ENCODE data around the gene MTLN.
"Not testable (repeated sequence)": the region's sequence is repeated elsewhere in the genome, so short reads cannot be mapped to it uniquely, and the experiment has no call there.

Gene MTLN, protein sequence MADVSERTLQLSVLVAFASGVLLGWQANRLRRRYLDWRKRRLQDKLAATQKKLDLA

DNA sequence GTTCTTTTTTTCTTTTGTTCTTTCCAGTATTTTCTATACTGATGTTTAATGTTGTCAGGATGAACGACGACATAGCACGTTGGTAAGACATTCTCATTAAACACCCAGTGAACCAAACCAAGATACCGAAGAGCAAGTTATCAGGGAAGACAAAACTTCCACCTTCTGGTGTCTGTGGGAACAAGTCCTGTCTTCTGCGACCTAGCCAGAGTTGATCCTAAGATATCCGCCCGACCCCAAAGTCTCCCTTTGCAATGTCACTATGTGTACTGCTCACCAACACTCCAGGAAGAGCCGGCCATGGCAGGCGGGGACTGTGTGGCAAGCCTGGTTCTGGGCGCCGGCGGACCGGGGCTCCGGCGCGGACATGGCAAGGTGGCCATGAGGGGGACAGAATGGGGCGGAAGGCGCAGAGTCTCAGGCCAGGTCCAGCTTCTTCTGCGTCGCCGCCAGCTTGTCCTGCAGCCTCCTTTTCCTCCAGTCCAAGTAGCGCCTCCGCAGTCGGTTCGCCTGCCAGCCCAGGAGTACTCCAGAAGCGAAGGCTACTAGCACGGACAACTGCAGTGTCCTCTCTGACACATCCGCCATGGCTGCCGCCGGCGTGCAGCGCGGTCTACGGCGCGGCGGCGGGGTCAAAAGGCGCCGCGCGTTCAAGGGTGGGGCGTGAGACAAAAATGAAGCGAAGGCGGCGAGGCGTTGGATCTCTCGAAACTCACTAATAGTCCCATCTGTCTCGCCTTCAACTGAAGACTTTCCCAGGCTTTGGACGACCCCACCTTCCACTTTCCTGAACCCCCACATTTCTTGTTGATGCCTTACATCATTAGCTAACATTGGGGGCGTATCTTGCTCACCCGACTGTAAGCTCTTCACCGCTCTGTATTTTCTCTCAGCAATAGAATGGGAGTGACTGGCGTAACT, at the start of gene MTLN:
MTLN (minus strand) TSS at position 610 of the 921 bp plus-strand sequence; CDS start at position 588, 22 bp downstream.
- DNase-seq (ENCODE audit: low read depth), result peak; percentile 30

DNA sequence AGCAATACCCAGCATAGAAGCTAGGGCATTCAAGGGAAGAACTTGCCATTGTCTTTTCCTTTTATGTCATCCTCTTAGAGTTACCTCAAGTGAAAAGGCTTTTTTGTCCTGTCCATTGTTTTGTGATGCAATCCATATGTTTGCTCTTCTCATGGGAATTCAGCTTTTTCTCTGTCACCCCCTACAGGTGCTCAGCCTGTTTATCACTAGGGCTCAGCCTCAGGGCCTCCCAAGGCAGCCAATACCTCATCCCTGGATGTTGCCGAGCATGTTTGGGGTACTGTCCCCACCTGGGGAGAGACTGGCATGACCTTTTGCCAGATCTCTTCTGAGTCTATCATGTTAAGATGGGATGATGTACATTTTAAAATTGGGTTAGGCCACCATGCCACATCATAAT, 49.6 kb upstream of the MTLN start:
- not testable (repeated sequence) for DNase-seq (ENCODE audit: low read depth)

DNA sequence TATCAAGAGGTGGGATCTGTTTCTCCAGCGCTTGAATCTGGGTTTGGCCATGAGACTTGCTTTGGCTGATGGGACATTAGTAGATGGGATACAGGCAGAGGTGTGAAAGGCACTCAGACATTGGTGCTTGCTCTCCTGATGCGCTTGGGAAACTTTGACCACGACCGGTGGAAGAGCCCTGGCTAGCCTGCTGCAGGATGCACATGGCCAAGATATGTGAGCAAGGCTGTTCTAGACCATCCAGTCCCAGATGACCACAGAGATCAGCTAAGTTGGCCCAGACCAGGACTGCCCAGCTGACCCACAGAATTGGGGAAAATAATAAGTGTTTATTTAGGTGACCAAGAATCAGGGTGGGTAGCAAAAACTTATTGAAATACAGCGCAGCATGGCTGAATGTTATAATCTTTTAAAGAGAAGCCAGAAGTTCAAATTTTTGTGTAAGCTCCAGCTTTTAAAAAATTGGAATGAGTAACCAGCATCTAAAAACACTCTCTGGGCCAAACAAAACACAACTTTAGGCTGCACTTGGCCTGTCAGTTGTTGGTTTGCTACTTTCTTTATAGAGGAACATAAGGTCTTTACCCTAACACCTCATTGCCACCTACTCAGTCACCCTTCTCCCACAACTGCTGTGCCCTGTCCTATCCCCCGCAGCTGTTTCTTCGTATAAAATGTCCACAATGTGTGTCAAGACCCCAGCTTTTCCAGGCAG, 35.9 kb upstream of the MTLN start:
- not testable (repeated sequence) for DNase-seq (ENCODE audit: low read depth)

DNA sequence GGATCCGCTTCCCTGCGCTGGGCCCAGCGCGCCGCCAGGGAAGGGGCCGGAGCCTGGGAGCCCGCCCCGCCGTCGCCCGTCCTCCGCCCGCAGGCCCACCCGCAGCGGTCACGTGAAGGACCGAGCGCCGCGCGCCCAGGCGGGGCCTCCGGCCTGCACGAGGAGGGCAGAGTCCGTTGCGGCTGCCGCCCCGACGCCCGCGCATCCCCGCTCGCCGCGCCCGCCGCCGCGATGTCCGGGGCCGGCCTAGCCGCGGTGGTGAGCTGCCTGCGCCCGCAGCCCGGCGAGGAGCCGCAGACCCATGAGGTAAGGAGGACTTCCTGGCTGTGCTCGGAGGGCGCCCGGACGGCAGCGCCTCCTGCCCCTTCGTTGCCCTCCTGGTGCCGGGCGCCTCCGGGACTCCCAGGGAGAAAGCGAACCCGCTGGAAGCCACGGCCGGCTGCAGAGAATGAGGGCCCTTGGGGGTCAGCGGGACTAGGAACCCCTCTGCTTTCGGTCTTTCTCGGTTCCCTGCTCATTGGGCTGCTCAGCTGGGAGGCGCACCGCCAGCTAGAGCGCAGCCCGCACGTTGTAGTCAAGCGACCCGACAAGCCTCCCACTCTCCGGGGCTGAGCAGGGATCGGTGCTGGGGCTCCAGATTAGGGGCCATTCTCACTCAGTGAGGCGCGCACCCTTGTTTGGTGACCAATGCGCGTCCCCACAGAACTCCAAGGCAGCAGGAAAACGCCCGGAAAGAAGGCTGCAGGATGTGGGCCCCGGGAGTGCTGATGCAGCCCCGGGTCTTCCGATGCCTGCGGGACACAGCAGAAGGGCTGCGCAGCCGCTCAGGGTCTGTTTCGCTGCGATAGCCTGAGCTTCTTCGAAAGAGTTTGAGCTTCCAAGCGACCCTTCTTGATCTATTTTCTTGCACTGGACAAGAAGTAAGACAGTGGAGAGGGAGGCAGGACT, 33.4 kb upstream of the MTLN start:
- DNase-seq (ENCODE audit: low read depth), result not testable (repeated sequence)

DNA sequence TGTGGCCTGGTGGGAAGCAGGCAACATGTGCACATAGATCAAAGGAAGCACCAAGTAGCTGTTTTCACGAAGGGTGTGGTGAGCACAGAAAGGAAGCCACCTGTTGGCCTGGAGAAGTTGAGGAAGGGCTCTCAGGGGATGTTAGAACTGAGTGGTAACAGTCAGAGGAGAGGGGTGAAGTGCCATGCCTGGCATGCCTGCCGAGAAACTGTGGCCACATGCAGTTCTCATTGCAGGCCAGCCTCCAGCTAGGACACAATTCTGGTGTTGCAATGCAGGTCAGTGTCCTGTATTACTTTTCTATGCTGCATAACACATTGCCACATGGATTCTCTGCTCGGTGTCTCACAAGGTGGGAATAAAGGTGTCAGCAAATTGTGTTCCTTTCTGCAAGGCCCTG, 30.9 kb upstream of the MTLN start:
- DNase-seq (ENCODE audit: low read depth), result not testable (repeated sequence)

DNA sequence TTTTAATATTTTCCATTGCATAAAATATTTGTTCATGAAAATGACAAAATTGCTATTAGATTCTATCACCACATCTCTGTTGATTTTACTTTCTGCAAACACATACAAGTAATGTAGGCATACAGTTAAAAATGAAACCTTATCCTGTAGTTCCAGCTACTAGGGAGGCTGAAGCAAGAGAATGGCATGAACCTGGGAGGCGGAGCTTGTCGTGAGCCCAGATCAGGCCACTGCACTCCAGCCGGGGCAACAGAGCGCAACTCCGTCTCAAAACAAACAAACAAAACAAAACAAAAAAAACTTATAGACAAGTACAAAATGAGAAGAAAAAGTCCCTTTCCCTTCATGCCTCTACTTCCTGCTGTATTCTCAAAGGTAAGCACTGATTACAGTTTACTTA, 22.2 kb upstream of the MTLN start:
- not testable (repeated sequence) for DNase-seq (ENCODE audit: low read depth)

DNA sequence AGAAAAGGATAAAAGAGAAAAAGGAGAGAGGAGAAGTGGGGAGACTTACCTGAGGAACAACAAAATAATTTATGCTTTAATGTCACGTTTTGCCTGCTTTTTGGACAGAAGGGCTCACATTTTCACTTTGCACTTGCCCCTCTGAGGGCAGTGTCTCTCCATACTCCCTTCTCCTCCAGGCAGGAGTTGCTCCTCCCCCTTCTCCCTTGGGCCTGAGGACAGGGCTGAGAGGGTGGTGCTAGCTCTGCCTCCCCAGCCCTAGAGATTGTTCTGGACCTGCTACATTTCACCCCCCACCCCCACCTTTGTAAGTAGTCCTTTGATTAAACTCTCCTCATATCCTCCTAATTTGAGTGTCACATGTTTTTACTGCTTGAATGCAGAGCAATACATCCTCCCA, 17.5 kb upstream of the MTLN start:
- not testable (repeated sequence) for DNase-seq (ENCODE audit: low read depth)

DNA sequence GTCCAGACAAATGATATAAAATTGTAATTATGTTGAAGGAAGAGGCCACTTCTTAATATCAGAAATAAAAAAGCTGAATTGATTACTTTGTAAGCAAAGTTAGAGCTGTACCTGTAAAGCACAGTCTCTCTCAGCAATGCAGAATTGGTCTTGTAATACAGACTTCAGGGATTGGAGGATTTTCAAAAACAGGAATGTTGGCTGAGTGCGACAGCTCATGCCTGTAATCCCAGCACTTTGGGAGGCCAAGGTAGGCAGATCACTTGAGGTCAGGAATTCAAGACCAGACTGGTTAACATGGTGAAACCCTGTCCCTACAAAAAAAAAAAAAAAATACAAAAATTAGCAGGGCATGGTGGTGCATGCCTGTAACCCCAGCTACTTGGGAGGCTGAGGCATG, 10.3 kb upstream of the MTLN start:
- DNase-seq (ENCODE audit: low read depth), result not testable (repeated sequence)

DNA sequence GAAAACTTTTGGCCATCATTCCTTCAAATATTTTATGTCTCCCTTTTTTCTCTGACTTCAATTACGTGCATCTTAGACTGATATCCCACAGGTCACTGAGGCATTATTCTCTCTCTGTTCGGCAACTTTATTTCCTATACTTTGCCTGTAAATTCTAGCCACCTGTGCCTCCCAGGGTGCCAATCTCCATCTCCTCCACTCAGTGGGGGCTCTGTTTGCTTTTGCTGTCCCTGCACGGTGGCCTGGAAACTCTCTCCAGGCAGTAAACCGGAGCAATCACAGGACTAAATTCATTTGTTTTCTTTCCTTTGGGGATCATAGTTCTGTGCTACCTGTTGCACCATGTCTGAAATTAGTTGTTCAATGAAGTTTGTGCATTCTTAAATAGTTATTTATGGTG, 9.6 kb upstream of the MTLN start:
- DNase-seq (ENCODE audit: low read depth), result no peak

DNA sequence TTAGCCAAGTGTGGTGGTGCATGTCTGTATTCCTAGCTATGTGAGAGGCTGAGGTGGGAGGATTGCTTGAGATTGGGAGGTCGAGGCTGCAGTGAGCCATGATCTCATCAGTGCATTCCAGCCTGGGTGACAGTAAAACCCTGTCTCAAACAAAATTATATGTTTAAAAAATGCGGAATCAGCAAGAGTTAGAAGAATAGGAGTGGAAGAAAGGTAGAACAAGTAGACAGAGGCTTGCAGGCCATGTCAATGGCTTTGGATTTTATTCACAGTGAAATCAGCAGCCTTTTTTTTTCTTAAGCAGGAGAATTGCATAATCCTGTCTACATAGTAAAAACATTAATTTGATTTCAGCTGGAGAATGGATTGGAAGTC, 7.8 kb upstream of the MTLN start:
- DNase-seq (ENCODE audit: low read depth), result no peak

DNA sequence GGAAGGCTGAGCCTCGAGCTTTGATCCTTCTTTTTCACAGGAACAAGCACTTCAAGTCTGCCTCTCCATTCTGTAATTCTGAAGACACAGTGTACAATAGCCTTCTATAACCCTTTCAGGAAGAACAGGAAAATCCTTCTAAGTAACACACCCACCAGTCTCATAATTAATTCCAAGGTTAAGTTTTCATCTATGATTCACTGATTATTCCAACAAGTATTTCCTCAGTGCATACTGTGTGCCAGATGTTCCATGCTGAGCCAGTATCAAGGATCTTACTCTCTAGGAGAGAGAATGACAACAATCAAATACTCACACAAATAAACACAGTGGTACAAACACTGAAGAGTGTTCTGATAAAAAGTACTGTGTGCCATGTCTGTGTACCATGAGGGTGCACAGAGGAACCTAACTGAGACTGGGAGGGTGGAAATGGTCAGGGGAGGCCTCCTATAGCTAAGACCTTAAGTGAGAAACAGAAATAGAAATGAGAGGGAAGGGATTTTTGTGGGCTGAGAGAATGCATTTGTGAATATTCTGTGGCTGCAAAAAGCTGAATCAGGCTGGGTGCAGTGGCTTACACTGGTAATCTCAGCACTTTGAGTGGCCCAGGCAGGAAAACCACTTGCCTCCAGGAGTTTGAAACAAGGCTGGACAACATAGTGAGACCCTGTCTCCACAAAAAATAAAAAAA, 7.3 kb upstream of the MTLN start:
- DNase-seq (ENCODE audit: low read depth), result no peak

DNA sequence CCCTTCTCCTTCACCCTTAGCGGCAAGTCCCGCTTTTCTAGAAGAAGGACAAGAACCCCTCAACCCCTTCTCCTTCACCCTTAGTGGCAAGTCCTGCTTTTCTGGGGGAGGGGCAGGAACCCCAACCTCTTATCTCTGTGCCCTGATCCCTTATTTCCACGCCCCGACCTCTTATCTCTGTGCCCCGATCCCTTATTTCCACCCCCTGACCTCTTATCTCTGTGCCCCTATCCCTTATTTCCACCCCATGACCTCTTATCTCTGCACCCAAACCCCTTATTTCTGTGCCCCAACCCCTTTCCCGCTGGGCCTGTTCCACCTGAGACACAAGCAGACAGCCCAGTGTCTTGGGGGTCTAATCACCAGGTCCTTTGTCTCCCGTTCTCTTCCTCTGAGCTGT, 6.5 kb upstream of the MTLN start:
- not testable (repeated sequence) for DNase-seq (ENCODE audit: low read depth)

DNA sequence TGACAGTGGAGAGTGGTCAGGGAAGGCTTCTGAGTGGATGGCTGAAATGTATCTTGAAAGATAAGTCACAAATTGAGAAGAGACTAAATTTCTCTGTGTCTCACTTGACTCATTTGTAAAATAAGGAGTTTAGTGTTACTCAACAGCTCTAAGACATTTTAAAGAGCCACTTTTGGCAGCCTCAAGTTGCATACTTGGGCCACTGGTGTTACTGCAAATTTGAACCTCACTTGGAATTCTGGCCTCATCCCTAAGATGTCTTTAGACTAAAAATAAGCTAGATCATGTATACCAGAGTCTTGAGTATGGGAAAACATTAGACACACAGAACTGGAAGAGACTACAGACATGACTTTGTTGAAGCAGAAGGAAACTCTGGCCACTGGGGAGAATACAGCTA, 4.5 kb upstream of the MTLN start:
- no peak for DNase-seq (ENCODE audit: low read depth)

DNA sequence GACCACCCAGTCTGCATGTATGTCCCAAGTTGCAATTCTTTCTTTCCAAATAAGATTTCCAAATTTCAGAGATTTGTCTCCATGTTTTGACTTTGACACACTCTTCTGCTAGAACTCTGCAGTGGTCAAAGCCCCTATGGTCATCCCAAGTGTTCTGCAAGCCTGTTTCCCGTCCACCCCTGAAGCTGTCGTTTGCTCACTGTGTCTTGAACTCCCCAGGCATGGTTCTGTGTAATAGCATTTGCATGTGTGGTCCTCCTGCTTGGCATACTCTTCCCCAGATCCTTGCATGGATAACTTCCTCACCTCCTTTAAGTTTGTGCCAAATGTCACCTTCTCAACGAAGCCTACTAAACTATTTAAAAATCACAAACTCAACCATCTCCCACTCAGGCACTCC, 3.9 kb upstream of the MTLN start:
- no peak for DNase-seq (ENCODE audit: low read depth)

DNA sequence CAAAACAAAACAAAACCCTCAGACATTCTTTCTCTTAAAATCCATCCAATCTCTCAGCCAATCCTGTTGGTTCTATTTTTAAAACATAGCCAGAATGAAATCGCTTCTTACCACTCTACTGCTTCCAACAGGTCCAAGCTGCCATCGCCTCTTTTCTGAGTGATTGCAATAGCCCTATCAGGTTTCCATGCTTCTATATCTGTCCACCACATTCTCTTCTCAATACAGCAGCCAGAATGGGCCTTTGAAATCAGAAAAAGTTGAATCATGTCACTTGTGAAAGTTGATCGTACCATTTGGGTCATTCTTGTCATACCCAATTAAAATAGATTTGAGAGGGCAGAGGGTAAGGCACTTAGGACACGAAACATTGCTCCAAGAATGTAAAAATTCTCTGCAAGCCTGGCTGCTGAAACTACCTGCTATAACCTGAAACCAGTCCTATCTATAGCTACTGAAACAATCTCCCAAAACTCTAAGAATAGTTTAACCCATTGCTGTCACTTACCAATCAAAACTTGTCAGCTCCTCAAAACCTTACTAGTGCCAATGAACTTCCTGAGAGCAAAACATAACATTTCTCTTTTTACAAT, 3.3 kb upstream of the MTLN start:
- no peak for DNase-seq (ENCODE audit: low read depth)

DNA sequence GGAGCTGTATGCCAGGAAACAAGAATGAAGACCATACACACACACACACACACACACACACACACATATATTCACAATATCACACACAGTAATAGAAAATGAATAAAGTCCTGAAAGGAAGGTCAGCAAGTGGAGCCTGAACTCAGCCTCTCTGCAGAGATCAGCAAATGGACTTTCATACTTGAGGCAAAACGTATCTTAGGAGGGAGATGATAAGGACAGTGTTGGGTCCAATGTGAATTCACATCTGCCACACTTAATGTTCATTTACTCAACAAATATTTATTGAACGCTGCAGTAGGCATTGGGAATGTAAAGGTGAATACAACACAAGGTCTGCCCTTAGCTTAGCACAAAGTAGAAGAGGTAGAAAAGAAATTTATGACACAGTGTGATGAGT, 2.7 kb upstream of the MTLN start:
- no peak for DNase-seq (ENCODE audit: low read depth)

DNA sequence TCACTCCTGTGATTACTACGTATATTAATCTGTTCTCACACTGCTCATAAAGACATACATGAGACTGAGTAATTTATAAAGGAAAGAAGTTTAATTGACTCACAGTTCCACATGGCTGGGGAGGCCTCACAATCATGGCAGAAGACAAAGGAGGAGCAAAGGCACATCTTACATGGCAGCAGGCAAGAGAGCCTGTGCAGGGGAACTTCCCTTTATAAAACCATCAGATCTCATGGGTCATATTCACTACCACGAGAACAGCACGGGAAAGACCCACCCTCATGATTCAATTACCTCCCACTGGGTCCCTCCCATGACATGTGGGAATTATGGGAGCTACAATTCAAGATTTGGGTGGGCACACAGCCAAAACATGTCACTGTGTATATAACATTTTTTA, 1.2 kb upstream of the MTLN start:
- not testable (repeated sequence) for DNase-seq (ENCODE audit: low read depth)

DNA sequence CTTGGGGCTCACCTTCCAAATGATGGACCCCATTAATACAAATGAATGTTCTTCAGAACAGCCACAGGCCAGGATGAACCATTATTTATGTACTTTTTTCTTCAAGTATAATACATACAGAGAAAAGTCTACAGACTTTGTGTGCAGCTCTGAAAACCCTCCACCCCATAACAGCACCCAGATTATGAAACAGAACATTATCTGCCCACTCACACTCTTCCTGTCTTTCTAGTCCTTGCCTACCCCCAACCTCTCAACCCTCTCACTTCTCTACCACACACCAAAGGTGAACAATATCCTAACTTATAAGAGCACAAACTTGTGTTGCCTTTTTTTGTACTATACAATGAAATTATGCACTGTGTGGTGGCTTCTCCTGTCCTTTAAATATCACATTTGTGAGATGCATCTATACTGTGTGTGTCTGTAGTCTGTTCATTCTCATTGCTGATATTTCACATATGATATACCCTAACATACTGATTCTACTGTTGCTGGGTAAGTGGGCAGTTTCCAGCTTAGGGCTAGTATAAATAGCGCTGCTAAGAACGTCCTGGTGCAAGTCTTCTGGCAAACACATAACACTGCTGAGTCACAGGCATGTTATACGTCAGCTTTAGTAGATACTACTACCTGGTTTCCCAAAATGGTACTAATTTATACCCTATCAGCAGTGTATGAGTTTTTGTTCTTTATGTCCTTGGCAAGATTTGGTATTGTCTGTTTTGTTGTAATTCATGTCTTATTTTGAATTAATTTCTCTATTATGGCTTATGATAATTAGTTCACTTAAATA, 6.5 kb downstream of the MTLN start:
- no peak for DNase-seq (ENCODE audit: low read depth)

DNA sequence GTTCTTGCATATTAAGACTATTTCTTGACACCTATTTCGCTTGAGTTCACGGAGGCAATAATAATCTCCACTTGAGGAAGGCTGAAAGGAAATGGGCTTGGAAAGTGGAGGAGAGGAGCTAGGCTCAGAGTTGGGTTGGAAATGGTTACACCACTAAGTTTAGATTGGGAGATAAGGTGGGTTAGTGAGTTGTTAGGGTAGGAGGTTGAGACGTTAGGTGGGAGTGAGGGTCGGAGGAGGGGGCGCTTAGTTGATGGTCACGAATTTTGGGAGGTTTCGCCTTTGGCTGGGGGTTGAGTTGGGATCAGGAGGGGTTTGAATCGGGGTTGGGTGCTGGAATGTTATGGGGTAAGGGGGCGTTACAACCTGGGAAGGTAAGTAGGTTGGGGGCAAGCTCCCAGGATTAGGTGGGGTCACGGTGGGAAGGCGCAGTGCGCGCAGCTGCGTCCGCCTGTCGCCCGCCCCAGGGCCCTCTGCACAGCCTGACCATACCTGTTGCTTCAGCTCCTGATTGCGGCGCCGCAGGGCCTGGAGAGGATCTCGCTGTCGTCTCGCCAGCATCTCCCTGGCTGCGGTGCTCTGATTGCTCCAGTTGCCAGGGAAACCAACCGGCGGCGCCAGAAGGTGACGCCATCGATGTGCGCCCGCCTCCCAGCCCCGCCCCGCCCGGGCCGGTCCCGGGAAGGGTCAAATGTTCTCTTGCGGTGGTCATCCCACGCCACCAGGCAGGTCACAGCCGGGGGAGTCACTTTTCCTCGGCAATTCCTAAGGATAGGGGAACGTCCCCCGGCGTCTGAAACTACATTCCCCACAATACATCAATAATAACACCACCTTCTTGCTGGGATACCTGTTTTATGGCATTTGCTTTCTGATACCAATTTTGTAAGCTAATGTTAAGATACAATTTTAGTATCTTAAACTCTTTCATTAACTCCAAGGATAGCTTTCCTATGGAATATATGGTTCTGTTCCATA, 7.7 kb downstream of the MTLN start, which contains the start of gene NPHP1:
NPHP1 (minus strand) TSS at position 606 of the 978 bp plus-strand sequence; CDS start at position 561, 45 bp downstream.
- peak; percentile 66 for DNase-seq (ENCODE audit: low read depth)

Measured in activated T-cell treated with anti-CD3 and anti-CD28 coated beads for 1 hour (primary cell).